HL-60 (cell line): Measurements from ENCODE around the gene FAM83E.

Source experiments
- CTCF ChIP-seq: IDR thresholded peaks from one replicate; pipeline ENCODE4 v1.5.1; 2011; ENCODE audit warnings: low read length, control low read depth, inconsistent platforms; ENCODE audit not compliant: insufficient read depth
- GABPA ChIP-seq: IDR thresholded peaks from 2 replicates; pipeline ENCODE4 v1.6.1; 2012; ENCODE audit warnings: low read depth
- POLR2AphosphoS5 ChIP-seq: IDR thresholded peaks from 2 replicates; pipeline ENCODE4 v1.6.1; 2012; ENCODE audit warnings: low read depth
- SPI1 ChIP-seq: IDR thresholded peaks from 2 replicates; pipeline ENCODE4 v1.6.1; 2012; ENCODE audit warnings: low read depth, mild to moderate bottlenecking, borderline replicate concordance

DNA sequence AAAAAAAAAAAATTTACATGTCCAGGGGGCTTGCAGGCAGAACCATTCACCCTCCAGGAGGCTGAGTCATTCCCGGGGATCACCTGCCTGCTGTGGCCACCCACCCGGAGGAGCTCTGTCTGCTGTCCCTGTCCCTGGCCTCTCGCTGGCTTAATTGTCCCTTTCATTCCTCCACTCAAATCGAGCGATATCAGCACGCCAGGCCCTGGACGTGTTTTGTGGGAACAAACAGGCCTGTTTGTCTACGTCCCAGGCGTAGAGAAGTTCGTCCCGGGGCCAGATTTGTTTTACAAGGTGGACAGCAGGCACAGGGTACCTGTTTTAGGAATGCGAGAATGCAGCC is 41.7 kb downstream of the FAM83E start:
- TF ChIP-seq CTCF (no peak), SPI1 (no peak), POLR2AphosphoS5 (no peak), GABPA (no peak)
